Fibroblast of the aortic adventitia (primary cell): ENCODE results near the gene TXNDC11. TPM values are rescaled to one million over a fixed set of nuclear protein-coding genes. Genes with fewer than 3 reads are reported as not detected.

Source experiments
- DNase-seq: peaks from one replicate; pipeline ENCODE4 v3.0.0-alpha.2; 2010; ENCODE audit warnings: low read depth
- H3K4me3 ChIP-seq: 2 replicates; pipeline ENCODE4 v1.5.1; 2011; ENCODE audit warnings: low read depth, mild to moderate bottlenecking, control low read depth, low read length, moderate library complexity
- total RNA-seq: library from RNA; depleted of rRNA; stranded (reverse); fragments of >200 nt; gene quantifications from 2 replicates; pipeline ENCODE4 v1.2.3, GENCODE V29; 2012; ENCODE audit warnings: low replicate concordance
- TF ChIP-seq, protein P1 (sequence below): IDR thresholded peaks from 2 replicates; pipeline ENCODE4 v1.5.1; 2011; ENCODE audit warnings: mild to moderate bottlenecking, low read length, control low read depth, inconsistent platforms; ENCODE audit not compliant: insufficient read depth

The TXNDC11 gene
- total RNA-seq, 1 donor: 24.0 TPM

- no peak for DNase-seq
- TF ChIP-seq, protein P1, sequence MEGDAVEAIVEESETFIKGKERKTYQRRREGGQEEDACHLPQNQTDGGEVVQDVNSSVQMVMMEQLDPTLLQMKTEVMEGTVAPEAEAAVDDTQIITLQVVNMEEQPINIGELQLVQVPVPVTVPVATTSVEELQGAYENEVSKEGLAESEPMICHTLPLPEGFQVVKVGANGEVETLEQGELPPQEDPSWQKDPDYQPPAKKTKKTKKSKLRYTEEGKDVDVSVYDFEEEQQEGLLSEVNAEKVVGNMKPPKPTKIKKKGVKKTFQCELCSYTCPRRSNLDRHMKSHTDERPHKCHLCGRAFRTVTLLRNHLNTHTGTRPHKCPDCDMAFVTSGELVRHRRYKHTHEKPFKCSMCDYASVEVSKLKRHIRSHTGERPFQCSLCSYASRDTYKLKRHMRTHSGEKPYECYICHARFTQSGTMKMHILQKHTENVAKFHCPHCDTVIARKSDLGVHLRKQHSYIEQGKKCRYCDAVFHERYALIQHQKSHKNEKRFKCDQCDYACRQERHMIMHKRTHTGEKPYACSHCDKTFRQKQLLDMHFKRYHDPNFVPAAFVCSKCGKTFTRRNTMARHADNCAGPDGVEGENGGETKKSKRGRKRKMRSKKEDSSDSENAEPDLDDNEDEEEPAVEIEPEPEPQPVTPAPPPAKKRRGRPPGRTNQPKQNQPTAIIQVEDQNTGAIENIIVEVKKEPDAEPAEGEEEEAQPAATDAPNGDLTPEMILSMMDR: no peak
- H3K4me3 ChIP-seq: no peak overlapping the region
Observed at GRCh38 chr16:11687601-11688519, 54.8 kb downstream of the TXNDC11 start.

DNA sequence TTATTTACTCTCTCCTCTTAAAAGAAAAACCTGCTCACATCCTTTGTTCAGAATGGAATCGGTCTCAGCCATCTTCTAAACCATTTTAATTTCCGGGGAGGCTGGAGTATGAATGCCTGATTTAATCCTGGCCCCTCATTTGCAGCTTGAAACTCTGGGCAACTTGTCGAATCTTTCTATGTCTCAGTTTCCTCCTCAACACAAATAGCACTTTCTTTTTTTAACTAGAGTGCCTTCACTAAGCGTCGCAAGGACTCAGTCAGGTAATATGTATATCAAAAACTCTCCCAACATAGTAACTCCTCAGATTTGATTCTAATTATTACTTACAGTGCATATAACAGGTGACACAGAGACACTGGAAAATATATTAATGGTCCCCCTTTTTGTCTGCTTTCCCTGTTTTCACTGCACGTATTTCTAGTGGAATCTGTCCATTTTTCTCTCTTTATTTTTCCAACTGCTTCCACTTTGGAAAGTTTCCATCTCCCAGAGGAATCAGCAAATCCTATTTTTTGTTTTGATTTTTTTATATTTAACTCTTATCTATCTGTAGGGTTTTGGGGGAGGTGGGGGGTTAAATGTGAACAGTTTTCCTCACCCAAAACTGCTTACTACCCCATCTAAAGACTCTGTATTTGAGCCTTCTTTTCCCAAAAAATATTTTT is 55.8 kb downstream of the TXNDC11 start:
- TF ChIP-seq, protein P1: no peak
- no peak overlapping the region for H3K4me3 ChIP-seq
- DNase-seq: no peak

DNA sequence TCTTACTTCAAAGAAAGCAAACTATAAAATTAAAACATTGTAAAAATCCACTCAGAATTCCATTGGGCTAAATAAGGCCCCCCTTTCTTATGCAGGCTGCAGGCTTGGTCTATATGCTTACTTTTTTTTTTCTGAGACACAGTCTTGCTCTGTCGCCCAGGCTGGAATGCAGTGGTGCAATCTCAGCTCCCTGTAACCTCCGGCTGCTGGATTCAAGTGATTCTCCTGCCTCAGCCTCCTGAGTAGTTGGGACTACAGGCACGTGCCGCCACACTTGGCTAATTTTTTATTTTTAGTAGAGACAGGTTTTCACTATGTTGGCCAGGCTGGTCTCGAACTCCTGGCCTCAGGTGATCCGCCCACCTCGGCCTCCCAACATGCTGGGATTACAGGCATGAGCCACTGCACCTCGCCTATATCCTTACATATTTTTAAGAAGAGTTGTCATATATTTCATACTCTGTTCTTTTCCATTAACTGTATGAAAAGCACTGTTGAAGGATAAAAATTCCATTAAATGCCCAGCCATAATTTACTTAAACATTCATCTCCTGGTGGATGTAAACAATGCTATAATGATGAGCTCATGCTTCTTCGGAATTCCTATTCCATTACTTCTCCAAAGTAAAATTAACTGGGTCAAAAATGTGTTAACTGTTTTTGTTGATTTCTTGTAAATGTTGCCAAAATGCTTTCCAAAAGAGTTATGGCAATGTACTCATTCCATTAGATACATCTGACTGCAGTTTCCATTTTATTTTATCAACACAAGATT is 56.6 kb downstream of the TXNDC11 start:
- DNase-seq: no peak
- H3K4me3 ChIP-seq: no peak overlapping the region
- TF ChIP-seq, protein P1: no peak

DNA sequence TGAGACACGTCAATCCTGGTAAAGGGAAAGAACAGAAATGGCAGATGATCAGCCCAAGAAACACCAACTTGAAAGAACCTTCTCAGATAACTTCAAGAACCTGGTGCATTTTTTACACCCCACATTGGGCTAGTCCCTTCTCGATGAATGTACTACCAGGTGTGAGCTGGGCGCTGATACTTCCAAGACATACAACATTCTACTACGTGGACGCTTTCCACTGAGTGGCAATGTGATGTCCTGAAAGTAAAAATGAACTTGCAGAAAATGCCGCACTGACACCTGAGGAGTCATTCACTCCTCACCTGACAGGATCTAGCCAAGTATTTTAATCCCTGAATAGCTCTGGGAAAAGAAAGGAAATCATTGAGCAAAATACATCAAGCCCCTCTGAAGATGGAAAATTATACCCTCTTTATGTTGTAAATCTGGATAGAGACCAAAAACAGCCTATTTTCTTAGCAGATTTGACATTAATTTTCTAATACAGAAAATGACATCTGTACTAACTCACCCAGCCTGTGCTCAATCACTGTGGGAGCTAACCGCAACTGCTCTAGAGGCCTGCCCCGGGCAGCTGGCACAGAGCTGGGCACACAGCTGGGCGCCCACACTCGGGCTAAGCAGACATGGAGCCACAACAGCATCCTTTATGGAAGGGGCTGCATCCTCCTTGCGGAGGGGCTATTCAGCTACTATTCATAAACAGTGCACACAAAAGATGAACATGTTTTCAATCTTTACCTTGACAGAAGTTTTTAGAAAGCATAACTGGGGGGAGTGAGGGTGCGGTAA is 58.2 kb downstream of the TXNDC11 start:
- no peak for DNase-seq
- no peak overlapping the region for H3K4me3 ChIP-seq
- TF ChIP-seq, protein P1: no peak

DNA sequence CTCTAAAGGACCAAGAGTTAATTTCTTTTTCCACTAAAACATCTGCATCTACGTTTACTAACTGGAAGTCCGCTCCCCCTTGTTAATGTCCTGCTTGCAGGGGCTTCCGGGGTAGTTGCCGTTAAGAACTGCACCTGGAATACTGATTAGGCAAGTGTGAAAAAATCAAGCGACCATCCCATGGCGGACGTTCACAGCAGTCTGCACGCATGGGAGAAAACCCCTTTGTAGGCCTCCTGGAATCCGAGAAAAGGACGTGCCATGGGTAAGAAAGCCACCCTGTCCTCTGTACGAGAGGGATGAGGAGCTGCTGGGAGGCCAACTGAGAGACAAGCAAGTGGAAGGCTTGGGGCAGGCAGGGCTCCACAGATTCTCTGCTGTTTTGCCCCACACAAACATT is 59.5 kb downstream of the TXNDC11 start:
- no peak overlapping the region for H3K4me3 ChIP-seq
- no peak for DNase-seq
- TF ChIP-seq, protein P1: no peak

- TF ChIP-seq, protein P1: no peak
- no peak overlapping the region for H3K4me3 ChIP-seq
- DNase-seq: peak; percentile 89
Observed at GRCh38 chr16:11682655-11683096, 60.0 kb downstream of the TXNDC11 start.
